Activated CD8-positive, alpha-beta memory T cell treated with anti-CD3 and anti-CD28 coated beads, Interleukin-2, amount 10 ng/mL, durations not matched to agents 7 days and 5 days (primary cell): ENCODE data around the gene IFFO2. TPM values are rescaled to one million over a fixed set of nuclear protein-coding genes. Genes with fewer than 3 reads are reported as not detected.

Source experiments
- ATAC-seq: fragments of 150-1000 bp; cut with Tn5 transposase; one replicate; pipeline ENCODE4 v1.10.0; 2021; ENCODE audit warnings: moderate library complexity
- CTCF ChIA-PET: fragments of 350-600 bp; sonication (Branson Sonifier 250); formaldehyde crosslinking; loops from one replicate; lab custom pipeline; 2021; ENCODE audit warnings: antibody characterized with exemption; lab: Charles Lee
- DNase-seq: peaks from one replicate; pipeline ENCODE4 v3.0.0-alpha.2; 2020
- H3K27ac Mint-ChIP-seq: one replicate; pipeline ENCODE4 v1.8.0; 2021; ENCODE audit warnings: mild to moderate bottlenecking, mixed read lengths
- H3K27me3 Mint-ChIP-seq: one replicate; pipeline ENCODE4 v1.8.0; 2021; ENCODE audit warnings: mixed read lengths
- H3K36me3 Mint-ChIP-seq: one replicate; pipeline ENCODE4 v1.8.0; 2021; ENCODE audit warnings: mild to moderate bottlenecking, mixed read lengths
- H3K4me1 Mint-ChIP-seq: one replicate; pipeline ENCODE4 v1.8.0; 2021; ENCODE audit warnings: mixed read lengths
- H3K4me3 Mint-ChIP-seq: one replicate; pipeline ENCODE4 v1.8.0; 2021; ENCODE audit warnings: mild to moderate bottlenecking, moderate library complexity, mixed read lengths
- H3K9me3 Mint-ChIP-seq: one replicate; pipeline ENCODE4 v1.8.0; 2022; ENCODE audit warnings: low read depth, mixed read lengths
- total RNA-seq, 2 experiments: library from RNA; stranded (reverse); gene quantifications; one replicate each; pipeline ENCODE4 v1.2.3, GENCODE V29; 2021

The IFFO2 gene
- total RNA-seq, 2 experiments from 2014 or later, result 12.5 to 13.7 TPM

DNA sequence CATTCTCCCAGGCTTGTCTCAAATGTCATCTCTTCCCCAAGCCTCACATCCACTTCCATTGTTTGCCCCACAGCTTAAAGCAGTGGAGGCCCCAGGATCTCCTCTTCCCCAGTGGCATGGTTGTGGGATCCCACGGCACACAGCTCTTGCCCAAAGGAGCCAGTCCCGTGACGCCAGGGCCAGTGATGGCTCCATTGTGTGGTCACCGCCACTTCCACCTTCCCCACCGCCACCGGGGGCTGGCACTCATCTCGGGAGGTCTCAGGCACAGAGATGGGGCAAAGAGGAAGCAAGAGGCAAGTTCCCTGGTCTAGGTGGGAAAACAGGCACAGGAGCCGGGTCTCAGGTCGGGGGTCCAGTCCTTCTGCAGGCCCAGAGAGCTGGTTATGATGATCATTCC, 31.2 kb downstream of the IFFO2 start:
- H3K9me3 Mint-ChIP-seq, result no peaks in the 10 kb centered on the region
- peaks cover 63% of the 10 kb centered on the region for H3K4me1 Mint-ChIP-seq
- H3K36me3 Mint-ChIP-seq, result peaks cover 2% of the 10 kb centered on the region
- no peak for ATAC-seq
- peak overlapping the region; percentile 69 for H3K27ac Mint-ChIP-seq
- CTCF ChIA-PET, result interaction anchor here (1.3 to 3.6 kb wide), 6 partner anchors 9 to 189 kb away, joined by 3 to 38 read pairs (median 10); no protein-coding TSS in a partner anchor
- no peaks in the 10 kb centered on the region for H3K27me3 Mint-ChIP-seq
- no peak for DNase-seq
- H3K4me3 Mint-ChIP-seq, result no peak overlapping the region

- ATAC-seq, result no peak
- peaks cover 2% of the 10 kb centered on the region for H3K36me3 Mint-ChIP-seq
- H3K27me3 Mint-ChIP-seq, result no peaks in the 10 kb centered on the region
- H3K4me1 Mint-ChIP-seq, result peaks cover 56% of the 10 kb centered on the region
- H3K27ac Mint-ChIP-seq, result no peak overlapping the region
- CTCF ChIA-PET, result interaction anchor here (0.7 to 2.7 kb wide), 12 partner anchors 10 to 190 kb away, joined by 3 to 16 read pairs (median 5); partner anchors contain the start of gene ALDH4A1
- no peak overlapping the region for H3K4me3 Mint-ChIP-seq
- no peak for DNase-seq
- no peaks in the 10 kb centered on the region for H3K9me3 Mint-ChIP-seq
These were observed 32.2 kb downstream of the IFFO2 start for GRCh38 chr1:18924221-18924691.

DNA sequence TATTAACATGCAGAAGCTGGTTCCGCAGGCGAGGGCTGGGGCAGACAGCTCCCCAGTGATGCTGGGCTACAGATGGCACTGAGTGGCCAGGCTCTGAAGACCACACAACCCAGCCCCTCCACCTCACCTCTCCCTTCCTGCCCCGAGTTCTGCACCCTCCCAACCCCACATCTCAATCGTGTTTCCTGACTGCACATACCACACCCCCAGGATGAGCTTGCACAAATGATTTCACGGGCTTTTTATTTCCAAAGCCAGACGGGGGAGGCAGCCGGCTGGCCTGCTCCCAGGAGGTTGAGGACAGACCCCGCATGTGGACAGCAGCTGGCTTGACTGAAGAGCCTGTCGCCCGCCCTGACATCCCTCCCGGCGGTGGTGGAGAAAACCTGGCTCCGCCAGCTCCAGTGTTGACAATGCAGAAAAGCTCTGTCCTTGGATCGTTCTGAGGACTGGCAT, 32.7 kb downstream of the IFFO2 start:
- Mint-ChIP-seq H3K27me3 (no peaks in the 10 kb centered on the region), H3K4me3 (no peak overlapping the region), H3K4me1 (peaks cover 52% of the 10 kb centered on the region), H3K36me3 (peaks cover 2% of the 10 kb centered on the region), H3K9me3 (no peaks in the 10 kb centered on the region), H3K27ac (peak overlapping the region; percentile 5)
- DNase-seq (peak; percentile 53), ATAC-seq (no peak)
- CTCF ChIA-PET, result interaction anchor here (0.7 to 2.7 kb wide), 12 partner anchors 9 to 190 kb away, joined by 3 to 16 read pairs (median 5); partner anchors contain the start of gene ALDH4A1

GRCh38 chr1:18922848-18923755, 33.4 kb downstream of the IFFO2 start:
- ATAC-seq (no peak), DNase-seq (no peak)
- H3K9me3 Mint-ChIP-seq, result no peaks in the 10 kb centered on the region
- H3K27ac Mint-ChIP-seq, result peak overlapping the region; percentile 5
- H3K4me3 Mint-ChIP-seq, result no peak overlapping the region
- peaks cover 2% of the 10 kb centered on the region for H3K36me3 Mint-ChIP-seq
- peaks cover 46% of the 10 kb centered on the region for H3K4me1 Mint-ChIP-seq
- H3K27me3 Mint-ChIP-seq, result no peaks in the 10 kb centered on the region
- CTCF ChIA-PET, result interaction anchor here (1.0 to 2.7 kb wide), 12 partner anchors 8 to 191 kb away, joined by 3 to 16 read pairs (median 5); no protein-coding TSS in a partner anchor

DNA sequence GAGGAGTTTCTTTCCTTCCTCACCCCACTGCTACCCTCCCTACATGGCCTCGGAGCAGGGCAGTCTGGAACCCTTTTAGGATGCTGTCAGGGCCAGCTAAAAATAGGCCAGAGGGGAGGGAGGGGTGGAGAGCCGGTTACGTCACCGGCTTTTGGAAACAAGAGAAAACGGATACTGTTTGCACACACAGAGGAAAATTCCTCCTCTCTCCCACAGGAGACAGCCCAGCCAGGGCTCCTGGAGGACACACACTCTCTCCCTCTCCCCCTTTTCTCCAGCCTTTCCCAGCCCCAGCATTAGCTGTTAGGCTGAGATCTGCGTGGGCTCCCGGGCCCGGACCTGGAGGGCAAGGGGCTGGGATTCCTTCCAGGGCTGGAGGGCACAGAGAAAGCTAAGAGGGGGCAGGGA, 34.2 kb downstream of the IFFO2 start:
- DNase-seq (no peak), ATAC-seq (no peak)
- Mint-ChIP-seq H3K36me3 (peaks cover 2% of the 10 kb centered on the region), H3K27ac (no peak overlapping the region), H3K4me1 (peaks cover 40% of the 10 kb centered on the region), H3K27me3 (no peaks in the 10 kb centered on the region), H3K9me3 (no peaks in the 10 kb centered on the region), H3K4me3 (no peak overlapping the region)
- CTCF ChIA-PET, result interaction anchor here (0.8 to 2.3 kb wide), 5 partner anchors 10 to 191 kb away, joined by 3 to 14 read pairs (median 5); no protein-coding TSS in a partner anchor

DNA sequence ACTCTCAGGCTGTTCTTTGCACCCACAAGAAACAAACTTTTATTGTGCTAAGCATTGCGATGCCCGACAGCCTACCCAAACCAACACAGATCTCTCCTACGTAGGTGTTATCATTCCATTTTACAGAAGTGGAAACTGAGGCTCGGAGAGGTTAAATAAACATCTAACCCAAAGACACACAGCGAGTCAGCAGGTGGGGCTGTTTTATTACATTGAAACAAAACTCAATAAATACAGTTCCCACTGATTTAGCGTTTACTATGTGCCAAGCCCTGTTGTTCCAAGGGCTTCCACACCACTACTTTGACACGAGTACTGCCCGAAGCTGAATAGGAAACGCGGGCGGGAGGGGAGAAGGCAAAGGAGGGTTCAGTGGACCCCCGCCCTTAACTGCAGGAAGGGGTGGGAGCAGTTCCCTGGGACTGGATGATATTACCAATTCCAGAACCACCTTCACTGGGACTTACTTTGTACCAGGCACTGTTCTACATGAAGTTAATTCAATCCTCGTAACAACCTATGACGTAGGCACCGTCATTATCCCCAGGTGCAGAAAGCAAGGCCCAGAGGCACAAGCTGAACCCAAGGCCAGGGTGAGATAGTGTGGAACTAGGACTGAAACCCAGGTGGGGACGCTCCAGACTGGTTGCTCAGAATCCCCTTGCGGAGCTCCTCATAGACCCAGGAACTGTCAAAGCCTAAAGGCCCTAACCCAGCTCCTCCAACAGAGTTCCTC, 34.8 kb downstream of the IFFO2 start:
- H3K9me3 Mint-ChIP-seq, result no peaks in the 10 kb centered on the region
- H3K27me3 Mint-ChIP-seq, result no peaks in the 10 kb centered on the region
- no peak overlapping the region for H3K4me3 Mint-ChIP-seq
- CTCF ChIA-PET, result interaction anchor here (0.7 to 2.3 kb wide), 10 partner anchors 9 to 192 kb away, joined by 3 to 14 read pairs (median 4); partner anchors contain the start of gene ALDH4A1
- no peak overlapping the region for H3K27ac Mint-ChIP-seq
- ATAC-seq, result no peak
- H3K4me1 Mint-ChIP-seq, result peaks cover 33% of the 10 kb centered on the region
- DNase-seq, result no peak
- peaks cover 2% of the 10 kb centered on the region for H3K36me3 Mint-ChIP-seq

DNA sequence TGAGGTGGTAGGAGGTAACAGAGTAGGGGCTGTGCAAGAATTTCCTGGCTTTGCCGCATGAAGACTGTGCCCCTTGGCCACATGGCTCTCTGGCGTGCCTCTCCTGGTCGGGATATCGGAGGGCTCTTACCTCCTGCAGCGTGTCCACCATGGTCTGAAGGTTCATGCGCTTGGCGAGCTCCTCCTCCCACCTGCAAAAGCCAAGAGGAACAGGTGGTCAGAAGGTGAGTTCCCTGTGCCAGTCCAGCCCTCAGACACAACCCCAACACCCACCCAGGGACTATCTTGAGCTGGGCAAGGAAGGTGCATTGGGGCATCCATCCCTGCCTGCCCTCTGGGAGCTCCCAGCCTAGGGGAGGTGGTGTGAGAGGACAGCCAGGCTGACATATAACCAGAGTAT, 35.5 kb downstream of the IFFO2 start:
- H3K36me3 Mint-ChIP-seq, result peaks cover 2% of the 10 kb centered on the region
- no peak overlapping the region for H3K27ac Mint-ChIP-seq
- ATAC-seq (no peak), DNase-seq (no peak)
- H3K4me1 Mint-ChIP-seq, result peaks cover 26% of the 10 kb centered on the region
- no peak overlapping the region for H3K4me3 Mint-ChIP-seq
- CTCF ChIA-PET, result interaction anchor here (0.7 to 2.3 kb wide), 8 partner anchors 8 to 193 kb away, joined by 3 to 14 read pairs (median 6); partner anchors contain the start of gene ALDH4A1
- H3K9me3 Mint-ChIP-seq, result no peaks in the 10 kb centered on the region
- H3K27me3 Mint-ChIP-seq, result no peaks in the 10 kb centered on the region

- no peaks in the 10 kb centered on the region for H3K9me3 Mint-ChIP-seq
- H3K27me3 Mint-ChIP-seq, result no peaks in the 10 kb centered on the region
- H3K4me3 Mint-ChIP-seq, result no peak overlapping the region
- ATAC-seq (no peak), DNase-seq (no peak)
- CTCF ChIA-PET, result no interaction called here
- H3K27ac Mint-ChIP-seq, result no peak overlapping the region
- H3K4me1 Mint-ChIP-seq, result peaks cover 19% of the 10 kb centered on the region
- H3K36me3 Mint-ChIP-seq, result no peaks in the 10 kb centered on the region
These were observed 36.5 kb downstream of the IFFO2 start for GRCh38 chr1:18919956-18920355.

GRCh38 chr1:18919197-18919905, 37.1 kb downstream of the IFFO2 start:
- ATAC-seq (no peak), DNase-seq (no peak)
- Mint-ChIP-seq H3K4me1 (peaks cover 13% of the 10 kb centered on the region), H3K27me3 (no peaks in the 10 kb centered on the region), H3K27ac (no peak overlapping the region), H3K36me3 (no peaks in the 10 kb centered on the region), H3K9me3 (no peaks in the 10 kb centered on the region), H3K4me3 (no peak overlapping the region)
- CTCF ChIA-PET, result no interaction called here

- no peak overlapping the region for H3K4me3 Mint-ChIP-seq
- H3K36me3 Mint-ChIP-seq, result no peaks in the 10 kb centered on the region
- no peaks in the 10 kb centered on the region for H3K9me3 Mint-ChIP-seq
- peaks cover 4% of the 10 kb centered on the region for H3K4me1 Mint-ChIP-seq
- no peak overlapping the region for H3K27ac Mint-ChIP-seq
- no peak for DNase-seq
- no peaks in the 10 kb centered on the region for H3K27me3 Mint-ChIP-seq
- no peak for ATAC-seq
- CTCF ChIA-PET, result no interaction called here
These were observed 38.1 kb downstream of the IFFO2 start for GRCh38 chr1:18918417-18918816.

DNA sequence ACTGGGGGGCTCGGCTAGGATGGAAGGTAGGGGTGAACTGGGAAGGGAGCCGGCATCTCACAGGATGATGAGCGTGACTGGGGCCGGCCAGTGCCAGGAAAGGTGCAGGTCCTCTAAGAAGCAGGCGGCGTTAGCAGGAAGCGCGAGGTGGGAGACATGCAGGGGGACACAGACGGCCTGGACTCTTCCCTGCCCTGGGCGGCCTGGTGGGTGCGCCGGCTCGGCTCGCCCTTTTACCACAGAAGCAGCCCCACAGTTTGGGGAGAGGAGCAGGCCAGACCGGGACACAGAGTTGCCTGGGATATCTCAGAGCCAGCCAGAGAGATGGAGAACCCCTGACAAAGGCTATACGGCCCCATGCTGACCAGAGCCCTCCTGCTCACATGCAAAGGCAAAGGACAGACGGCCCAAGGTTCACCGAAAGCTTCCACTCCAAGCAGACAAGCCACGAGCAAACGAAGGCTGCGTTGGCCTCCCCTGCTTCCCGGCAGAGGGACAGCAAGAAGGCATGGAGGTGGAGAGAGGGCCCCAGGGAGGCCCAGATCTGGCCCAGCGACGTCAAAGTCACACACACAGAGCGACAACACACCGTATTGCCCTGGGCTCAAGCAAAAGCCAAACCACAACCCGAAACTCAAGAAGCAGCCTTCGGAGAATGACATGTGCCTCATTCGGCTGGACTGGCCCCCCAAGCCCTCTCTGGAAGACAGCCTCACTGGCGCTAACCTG, 39.2 kb downstream of the IFFO2 start:
- Mint-ChIP-seq H3K4me3 (no peak overlapping the region), H3K9me3 (no peaks in the 10 kb centered on the region), H3K27me3 (no peaks in the 10 kb centered on the region), H3K27ac (no peak overlapping the region), H3K4me1 (peaks cover 4% of the 10 kb centered on the region), H3K36me3 (no peaks in the 10 kb centered on the region)
- DNase-seq (no peak), ATAC-seq (no peak)
- CTCF ChIA-PET, result interaction anchor here (4.9 kb wide), 1 partner anchor 12 kb away, joined by 55 read pairs; the partner anchor contains the start of gene ALDH4A1

- no peak for ATAC-seq
- no peaks in the 10 kb centered on the region for H3K27me3 Mint-ChIP-seq
- no peak overlapping the region for H3K4me3 Mint-ChIP-seq
- no peaks in the 10 kb centered on the region for H3K9me3 Mint-ChIP-seq
- H3K27ac Mint-ChIP-seq, result no peak overlapping the region
- peaks cover 4% of the 10 kb centered on the region for H3K4me1 Mint-ChIP-seq
- CTCF ChIA-PET, result interaction anchor here (1.0 to 4.9 kb wide), 8 partner anchors 8 to 162 kb away, joined by 3 to 55 read pairs (median 3); partner anchors contain the start of genes ALDH4A1 and IFFO2
- peaks cover 9% of the 10 kb centered on the region for H3K36me3 Mint-ChIP-seq
- no peak for DNase-seq
These were observed 41.1 kb downstream of the IFFO2 start for GRCh38 chr1:18915341-18915740.
